Trophoblast cell (in vitro differentiated cells and primary cell): Measurements from ENCODE around the gene RBPMS2.

Experiments
- DNase-seq, 2 donors: peaks; one replicate each; pipeline ENCODE4 v3.0.0-alpha.2; 2016
- H2AFZ ChIP-seq: 2 replicates; pipeline ENCODE4 v1.6.1; 2013; ENCODE audit warnings: low read length, moderate library complexity, mild to moderate bottlenecking; ENCODE audit not compliant: insufficient read depth, poor library complexity
- H2AK5ac ChIP-seq: 2 replicates; pipeline ENCODE4 v1.6.1; 2013; ENCODE audit warnings: mild to moderate bottlenecking, low read length
- H2BK120ac ChIP-seq: 2 replicates; pipeline ENCODE4 v1.6.1; 2013; ENCODE audit warnings: low read length, mild to moderate bottlenecking, moderate library complexity; ENCODE audit not compliant: insufficient read depth, poor library complexity
- H2BK12ac ChIP-seq: 2 replicates; pipeline ENCODE4 v1.6.1; 2013; ENCODE audit warnings: mild to moderate bottlenecking, low read length, moderate library complexity
- H2BK5ac ChIP-seq: 2 replicates; pipeline ENCODE4 v1.6.1; 2013; ENCODE audit warnings: low read length, low read depth, moderate library complexity, mild to moderate bottlenecking; ENCODE audit not compliant: poor library complexity
- H3K14ac ChIP-seq: 2 replicates; pipeline ENCODE4 v1.6.1; 2013; ENCODE audit warnings: mild to moderate bottlenecking, low read length
- H3K18ac ChIP-seq: 2 replicates; pipeline ENCODE4 v1.6.1; 2013; ENCODE audit warnings: mild to moderate bottlenecking, low read length
- H3K23ac ChIP-seq: 2 replicates; pipeline ENCODE4 v1.6.1; 2013; ENCODE audit warnings: low read length
- H3K27ac ChIP-seq: 2 replicates; pipeline ENCODE4 v1.5.1; 2013; ENCODE audit warnings: low read depth, mild to moderate bottlenecking, inconsistent platforms, low read length, moderate library complexity
- H3K27me3 ChIP-seq: 2 replicates; pipeline ENCODE4 v1.6.1; 2013; ENCODE audit warnings: inconsistent platforms, mild to moderate bottlenecking, low read length, moderate library complexity; ENCODE audit not compliant: insufficient read depth
- H3K36me3 ChIP-seq, 2 experiments: 1 replicate in 1 of 2; 2 replicates in 1 of 2; pipeline ENCODE4 v1.6.1; 2013; ENCODE audit warnings: low read length in 2 of 2, mild to moderate bottlenecking in 2 of 2, moderate library complexity in 1 of 2; ENCODE audit not compliant: insufficient read depth in 2 of 2, control insufficient read depth in 1 of 2
- H3K4ac ChIP-seq: 2 replicates; pipeline ENCODE4 v1.6.1; 2013; ENCODE audit warnings: low read depth, mild to moderate bottlenecking, low read length, moderate library complexity
- H3K4me1 ChIP-seq, 2 experiments: 1 replicate in 1 of 2; 2 replicates in 1 of 2; pipeline ENCODE4 v1.6.1; 2013; ENCODE audit warnings: low read length in 2 of 2, mild to moderate bottlenecking in 2 of 2, moderate library complexity in 1 of 2; ENCODE audit not compliant: insufficient read depth in 2 of 2, control insufficient read depth in 1 of 2
- H3K4me2 ChIP-seq: 2 replicates; pipeline ENCODE4 v1.6.1; 2013; ENCODE audit warnings: inconsistent platforms, mild to moderate bottlenecking, low read length, moderate library complexity
- H3K4me3 ChIP-seq: 2 replicates; pipeline ENCODE4 v1.5.1; 2013; ENCODE audit warnings: mild to moderate bottlenecking, low read depth, low read length, inconsistent platforms
- H3K79me1 ChIP-seq: one replicate; pipeline ENCODE4 v1.6.1; 2013; ENCODE audit warnings: low read length
- H3K79me2 ChIP-seq: 2 replicates; pipeline ENCODE4 v1.6.1; 2013; ENCODE audit warnings: low read length, mild to moderate bottlenecking; ENCODE audit not compliant: control insufficient read depth, insufficient read depth, poor library complexity
- H3K9ac ChIP-seq: 2 replicates; pipeline ENCODE4 v1.6.1; 2013; ENCODE audit warnings: mild to moderate bottlenecking, low read length
- H3K9me3 ChIP-seq: 2 replicates; pipeline ENCODE4 v1.6.1; 2013; ENCODE audit warnings: low read depth, mild to moderate bottlenecking, control low read depth, inconsistent platforms, low read length; ENCODE audit not compliant: insufficient read depth
- H4K12ac ChIP-seq: 2 replicates; pipeline ENCODE4 v1.6.1; 2013; ENCODE audit warnings: low read depth, mild to moderate bottlenecking, low read length, moderate library complexity
- H4K8ac ChIP-seq: 2 replicates; pipeline ENCODE4 v1.6.1; 2013; ENCODE audit warnings: low read depth, mild to moderate bottlenecking, low read length, moderate library complexity
- H4K91ac ChIP-seq: one replicate; pipeline ENCODE4 v1.6.1; 2013; ENCODE audit warnings: low read depth, mild to moderate bottlenecking, low read length, moderate library complexity
- WGBS: extraction: QIAGEN DNeasy Blood & Tissue Kit; methylation state at CpG from one replicate; pipeline ENCODE4 v1.1.7; 2013; ENCODE audit warnings: missing lambda C conversion rate; ENCODE audit not compliant: insufficient read length, insufficient coverage; ENCODE audit errors: extremely low coverage; 5-methylcytosine and 5-hydroxymethylcytosine counted together

Gene RBPMS2

DNA sequence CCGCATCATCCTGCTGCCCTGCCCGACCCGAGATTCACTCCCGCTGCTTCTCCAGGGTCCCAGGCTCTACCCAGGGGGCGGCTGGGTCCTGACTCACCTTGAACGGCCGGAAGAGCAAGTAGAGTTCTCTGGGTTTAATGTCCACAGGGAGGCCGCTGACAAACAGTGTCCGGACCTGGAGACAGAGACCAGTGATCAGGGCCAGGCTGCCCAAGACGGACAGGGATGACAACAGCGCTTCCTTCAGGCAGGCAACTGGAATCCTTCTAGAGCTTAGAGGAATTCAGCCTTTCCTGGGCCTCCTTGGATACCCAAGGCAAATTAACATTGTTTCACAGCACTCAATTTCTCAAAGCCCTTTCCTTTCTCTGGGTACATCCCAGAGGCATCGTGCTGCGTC is 23.9 kb downstream of the RBPMS2 start:
- Histone ChIP-seq H3K27me3 (no peaks in the 10 kb centered on the region), H2BK5ac (no peak overlapping the region), H3K9ac (no peak overlapping the region), H4K91ac (no peak overlapping the region), H3K27ac (no peak overlapping the region), H3K18ac (no peak overlapping the region), H2BK12ac (no peak overlapping the region), H2BK120ac (no peak overlapping the region), H3K23ac (no peak overlapping the region), H3K36me3 (peaks cover 19 to 20% of the 10 kb centered on the region in 2 experiments), H3K79me1 (no peaks in the 10 kb centered on the region), H3K4ac (no peak overlapping the region), H3K4me1 (peaks cover 0 to 8% of the 10 kb centered on the region in 2 experiments), H4K8ac (no peak overlapping the region), H4K12ac (peak overlapping the region; percentile 15), H3K79me2 (no peaks in the 10 kb centered on the region), H2AFZ (no peak overlapping the region), H3K14ac (no peak overlapping the region), H3K9me3 (no peaks in the 10 kb centered on the region), H3K4me3 (no peak overlapping the region), H3K4me2 (no peak overlapping the region), H2AK5ac (no peak overlapping the region)
- no CpG with 5 or more reads among the region's 13 CpGs for WGBS
- peak; percentile 54 to 61 for DNase-seq

GRCh38 chr15:64749999-64750657 is 25.3 kb downstream of the RBPMS2 start:
- peak in 1 of 2 donors; percentile 18 for DNase-seq
- Histone ChIP-seq H3K4ac (no peak overlapping the region), H2BK120ac (no peak overlapping the region), H4K12ac (no peak overlapping the region), H2BK12ac (no peak overlapping the region), H3K36me3 (peaks cover 20 to 22% of the 10 kb centered on the region in 2 experiments), H3K9ac (no peak overlapping the region), H3K18ac (no peak overlapping the region), H2BK5ac (no peak overlapping the region), H4K91ac (no peak overlapping the region), H4K8ac (no peak overlapping the region), H3K27ac (no peak overlapping the region), H3K79me2 (no peaks in the 10 kb centered on the region), H3K79me1 (no peaks in the 10 kb centered on the region), H3K14ac (no peak overlapping the region), H3K23ac (no peak overlapping the region), H2AFZ (no peak overlapping the region), H3K9me3 (no peaks in the 10 kb centered on the region), H2AK5ac (no peak overlapping the region), H3K4me2 (no peak overlapping the region), H3K4me3 (no peak overlapping the region), H3K27me3 (no peaks in the 10 kb centered on the region), H3K4me1 (peaks cover 0 to 8% of the 10 kb centered on the region in 2 experiments)
- no CpG with 5 or more reads among the region's 21 CpGs for WGBS

DNA sequence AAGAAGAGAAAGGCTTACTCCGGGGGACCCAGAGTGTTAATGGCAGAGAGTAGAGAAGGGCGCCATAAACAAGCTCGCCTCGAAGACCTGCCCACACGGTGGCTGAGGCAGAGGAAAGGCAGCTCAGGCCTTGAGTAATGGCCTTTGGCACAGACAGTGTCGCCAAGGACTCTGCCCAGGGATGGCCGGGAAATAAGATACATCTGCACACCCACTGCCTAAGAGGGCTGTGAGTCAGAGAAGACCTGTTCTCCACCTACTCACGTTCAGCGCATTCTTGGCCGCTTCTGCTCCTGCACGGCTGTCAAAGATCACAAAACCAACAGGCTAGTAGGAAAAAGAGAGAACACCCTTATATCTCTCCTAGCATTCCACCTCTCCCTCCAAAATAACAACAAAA is 26.2 kb downstream of the RBPMS2 start:
- Histone ChIP-seq H3K79me1 (no peaks in the 10 kb centered on the region), H3K18ac (no peak overlapping the region), H3K27me3 (no peaks in the 10 kb centered on the region), H2BK12ac (no peak overlapping the region), H3K4ac (no peak overlapping the region), H2BK5ac (no peak overlapping the region), H3K23ac (no peak overlapping the region), H3K14ac (no peak overlapping the region), H3K9me3 (no peaks in the 10 kb centered on the region), H4K12ac (no peak overlapping the region), H3K27ac (no peak overlapping the region), H4K8ac (no peak overlapping the region), H3K79me2 (no peaks in the 10 kb centered on the region), H4K91ac (no peak overlapping the region), H2AK5ac (no peak overlapping the region), H3K4me2 (no peak overlapping the region), H3K4me3 (no peak overlapping the region), H3K9ac (no peak overlapping the region), H2AFZ (no peak overlapping the region), H3K36me3 (peaks cover 20 to 22% of the 10 kb centered on the region in 2 experiments), H2BK120ac (no peak overlapping the region), H3K4me1 (peaks cover 0 to 8% of the 10 kb centered on the region in 2 experiments)
- no CpG with 5 or more reads among the region's 11 CpGs for WGBS
- peak; percentile 91 to 94 for DNase-seq

DNA sequence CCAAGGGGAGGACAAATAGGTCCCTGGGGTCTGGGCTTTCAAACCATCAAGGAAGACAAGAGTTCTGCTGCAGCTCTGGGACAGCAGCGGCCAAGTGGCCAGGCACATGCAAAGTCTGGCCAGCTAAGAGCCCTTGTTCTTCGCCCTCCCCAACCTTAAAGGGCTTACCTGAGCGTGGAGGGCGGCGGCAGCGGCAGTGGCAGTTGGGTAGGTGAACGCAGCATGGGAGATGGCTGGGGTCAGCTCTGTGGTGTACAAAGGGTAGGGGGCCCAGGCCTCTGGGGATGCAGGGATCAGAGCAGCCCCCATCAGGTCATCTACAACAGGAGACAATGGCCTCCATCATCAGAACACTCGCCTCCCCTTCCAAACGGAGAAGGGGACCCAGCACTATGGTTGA is 27.1 kb downstream of the RBPMS2 start:
- Histone ChIP-seq H3K36me3 (peaks cover 20 to 22% of the 10 kb centered on the region in 2 experiments), H3K9me3 (no peaks in the 10 kb centered on the region), H4K12ac (no peak overlapping the region), H3K4me3 (no peak overlapping the region), H3K79me1 (no peaks in the 10 kb centered on the region), H2AFZ (no peak overlapping the region), H2BK12ac (no peak overlapping the region), H3K27ac (no peak overlapping the region), H3K14ac (no peak overlapping the region), H2BK120ac (no peak overlapping the region), H3K4ac (no peak overlapping the region), H4K91ac (no peak overlapping the region), H4K8ac (no peak overlapping the region), H3K9ac (no peak overlapping the region), H3K18ac (no peak overlapping the region), H2AK5ac (no peak overlapping the region), H3K79me2 (no peaks in the 10 kb centered on the region), H3K4me1 (peaks cover 0 to 8% of the 10 kb centered on the region in 2 experiments), H3K27me3 (no peaks in the 10 kb centered on the region), H2BK5ac (no peak overlapping the region), H3K4me2 (no peak overlapping the region), H3K23ac (no peak overlapping the region)
- DNase-seq, result no peak
- no CpG with 5 or more reads among the region's 9 CpGs for WGBS
